ENCODE data around the gene SF3B5. TPM values are rescaled to one million over a fixed set of nuclear protein-coding genes. Genes with fewer than 3 reads are reported as not detected.
"Not testable (repeated sequence)": the region's sequence is repeated elsewhere in the genome, so short reads cannot be mapped to it uniquely, and the experiment has no call there.

Gene SF3B5
- total RNA-seq, 1 donor from 2014 or later: 112 TPM

- H3K9me3 Mint-ChIP-seq: no peaks in the 10 kb centered on the region
- TF ChIP-seq, protein P1, sequence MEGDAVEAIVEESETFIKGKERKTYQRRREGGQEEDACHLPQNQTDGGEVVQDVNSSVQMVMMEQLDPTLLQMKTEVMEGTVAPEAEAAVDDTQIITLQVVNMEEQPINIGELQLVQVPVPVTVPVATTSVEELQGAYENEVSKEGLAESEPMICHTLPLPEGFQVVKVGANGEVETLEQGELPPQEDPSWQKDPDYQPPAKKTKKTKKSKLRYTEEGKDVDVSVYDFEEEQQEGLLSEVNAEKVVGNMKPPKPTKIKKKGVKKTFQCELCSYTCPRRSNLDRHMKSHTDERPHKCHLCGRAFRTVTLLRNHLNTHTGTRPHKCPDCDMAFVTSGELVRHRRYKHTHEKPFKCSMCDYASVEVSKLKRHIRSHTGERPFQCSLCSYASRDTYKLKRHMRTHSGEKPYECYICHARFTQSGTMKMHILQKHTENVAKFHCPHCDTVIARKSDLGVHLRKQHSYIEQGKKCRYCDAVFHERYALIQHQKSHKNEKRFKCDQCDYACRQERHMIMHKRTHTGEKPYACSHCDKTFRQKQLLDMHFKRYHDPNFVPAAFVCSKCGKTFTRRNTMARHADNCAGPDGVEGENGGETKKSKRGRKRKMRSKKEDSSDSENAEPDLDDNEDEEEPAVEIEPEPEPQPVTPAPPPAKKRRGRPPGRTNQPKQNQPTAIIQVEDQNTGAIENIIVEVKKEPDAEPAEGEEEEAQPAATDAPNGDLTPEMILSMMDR (IDR thresholded peaks at IDR 0.05; ENCODE audit: unreplicated experiment): no peak
- no peaks in the 10 kb centered on the region for H3K36me3 Mint-ChIP-seq
- no peak overlapping the region for H3K4me3 Mint-ChIP-seq
- DNase-seq (ENCODE audit: low spot score in 2 of 2, unreplicated experiment in 2 of 2): no peak
- no peak overlapping the region for H3K27ac Mint-ChIP-seq
- H3K4me1 Mint-ChIP-seq: no peaks in the 10 kb centered on the region
- peaks cover 8% of the 10 kb centered on the region for H3K27me3 Mint-ChIP-seq (ENCODE audit: low read depth)
Measured at GRCh38 chr6:144140867-144141266, 45.5 kb upstream of the SF3B5 start.

DNA sequence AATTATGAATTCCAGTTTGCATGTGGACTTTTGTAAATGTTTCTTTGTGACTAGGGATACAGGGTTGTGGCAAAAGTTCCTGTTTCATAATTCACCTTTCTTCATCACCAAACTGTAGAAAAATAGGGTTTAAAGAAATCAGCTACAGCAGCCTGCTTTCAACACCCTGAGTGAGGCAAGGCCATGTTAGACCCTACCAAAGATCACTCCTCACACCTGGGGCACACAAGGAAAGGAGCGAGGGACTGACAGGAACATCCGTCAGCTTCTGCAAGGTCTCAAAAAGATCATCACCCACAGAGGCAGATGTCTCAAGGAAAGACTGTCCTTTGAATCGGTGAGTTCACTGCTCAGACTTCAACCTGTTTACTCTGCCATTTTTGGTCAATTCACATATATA, 44.4 kb upstream of the SF3B5 start:
- no peaks in the 10 kb centered on the region for H3K9me3 Mint-ChIP-seq
- H3K4me1 Mint-ChIP-seq: no peaks in the 10 kb centered on the region
- H3K27me3 Mint-ChIP-seq (ENCODE audit: low read depth): peaks cover 6% of the 10 kb centered on the region
- TF ChIP-seq, protein P1 (IDR thresholded peaks at IDR 0.05; ENCODE audit: unreplicated experiment): no peak
- no peaks in the 10 kb centered on the region for H3K36me3 Mint-ChIP-seq
- no peak for DNase-seq (ENCODE audit: low spot score in 2 of 2, unreplicated experiment in 2 of 2)
- H3K4me3 Mint-ChIP-seq: no peak overlapping the region
- H3K27ac Mint-ChIP-seq: no peak overlapping the region

GRCh38 chr6:144138542-144138941, 43.2 kb upstream of the SF3B5 start:
- no peak for DNase-seq (ENCODE audit: low spot score in 2 of 2, unreplicated experiment in 2 of 2)
- Mint-ChIP-seq H3K9me3 (no peaks in the 10 kb centered on the region), H3K36me3 (no peaks in the 10 kb centered on the region), H3K4me3 (no peak overlapping the region), H3K27ac (no peak overlapping the region), H3K27me3 (ENCODE audit: low read depth) (peaks cover 6% of the 10 kb centered on the region), H3K4me1 (no peaks in the 10 kb centered on the region)
- TF ChIP-seq, protein P1 (IDR thresholded peaks at IDR 0.05; ENCODE audit: unreplicated experiment): no peak

GRCh38 chr6:144134737-144135136, 39.4 kb upstream of the SF3B5 start:
- H3K27ac Mint-ChIP-seq: no peak overlapping the region
- no peak for DNase-seq (ENCODE audit: low spot score in 2 of 2, unreplicated experiment in 2 of 2)
- H3K36me3 Mint-ChIP-seq: no peaks in the 10 kb centered on the region
- TF ChIP-seq, protein P1 (IDR thresholded peaks at IDR 0.05; ENCODE audit: unreplicated experiment): no peak
- no peaks in the 10 kb centered on the region for H3K9me3 Mint-ChIP-seq
- no peak overlapping the region for H3K4me3 Mint-ChIP-seq
- H3K27me3 Mint-ChIP-seq (ENCODE audit: low read depth): peaks cover 6% of the 10 kb centered on the region
- no peaks in the 10 kb centered on the region for H3K4me1 Mint-ChIP-seq

- Mint-ChIP-seq H3K27me3 (ENCODE audit: low read depth) (peaks cover 6% of the 10 kb centered on the region), H3K4me3 (no peak overlapping the region), H3K9me3 (no peaks in the 10 kb centered on the region), H3K4me1 (no peaks in the 10 kb centered on the region), H3K36me3 (no peaks in the 10 kb centered on the region), H3K27ac (no peak overlapping the region)
- no peak for DNase-seq (ENCODE audit: low spot score in 2 of 2, unreplicated experiment in 2 of 2)
- TF ChIP-seq, protein P1 (IDR thresholded peaks at IDR 0.05; ENCODE audit: unreplicated experiment): no peak
Measured at GRCh38 chr6:144134176-144134575, 38.8 kb upstream of the SF3B5 start.

- Mint-ChIP-seq H3K27me3 (ENCODE audit: low read depth) (peaks cover 6% of the 10 kb centered on the region), H3K36me3 (no peaks in the 10 kb centered on the region), H3K4me3 (no peak overlapping the region), H3K4me1 (no peaks in the 10 kb centered on the region), H3K27ac (no peak overlapping the region), H3K9me3 (no peaks in the 10 kb centered on the region)
- DNase-seq (ENCODE audit: low spot score in 2 of 2, unreplicated experiment in 2 of 2): no peak
- TF ChIP-seq, protein P1 (IDR thresholded peaks at IDR 0.05; ENCODE audit: unreplicated experiment): no peak
Measured at GRCh38 chr6:144133225-144133821, 38.0 kb upstream of the SF3B5 start.

DNA sequence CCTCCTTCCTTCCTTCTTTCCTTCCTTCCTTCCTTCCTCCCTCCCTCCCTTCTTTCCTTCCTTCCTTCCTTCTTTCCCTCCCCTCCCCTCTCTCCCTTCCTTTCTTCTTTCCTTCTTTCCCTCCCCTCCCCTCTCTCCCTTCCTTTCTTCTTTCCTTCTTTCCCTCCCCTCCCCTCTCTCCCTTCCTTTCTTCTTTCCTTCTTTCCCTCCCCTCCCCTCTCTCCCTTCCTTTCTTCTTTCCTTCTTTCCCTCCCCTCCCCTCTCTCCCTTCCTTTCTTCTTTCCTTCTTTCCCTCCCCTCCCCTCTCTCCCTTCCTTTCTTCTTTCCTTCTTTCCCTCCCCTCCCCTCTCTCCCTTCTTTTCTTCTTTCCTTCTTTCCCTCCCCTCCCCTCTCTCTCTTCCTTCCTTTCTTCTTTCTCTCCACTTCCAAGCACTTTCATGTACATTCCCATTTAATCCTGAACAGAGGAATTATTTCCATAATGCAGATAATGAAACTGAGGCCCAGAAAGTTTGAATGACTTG, 36.9 kb upstream of the SF3B5 start:
- H3K9me3 Mint-ChIP-seq; H3K27me3 Mint-ChIP-seq (ENCODE audit: low read depth); H3K4me3 Mint-ChIP-seq; DNase-seq (ENCODE audit: low spot score in 2 of 2, unreplicated experiment in 2 of 2); H3K27ac Mint-ChIP-seq; H3K4me1 Mint-ChIP-seq; H3K36me3 Mint-ChIP-seq: not testable (repeated sequence)
